MCF 10A (cell line): ENCODE measurements around the gene AGAP5. TPM values are rescaled to one million over a fixed set of nuclear protein-coding genes. Genes with fewer than 3 reads are reported as not detected.
A peak's percentile ranks its signal among the peaks of the same experiment; 100 is the strongest.
"Not testable (repeated sequence)": the region's sequence is repeated elsewhere in the genome, so short reads cannot be mapped to it uniquely, and the experiment has no call there.

Experiments used
- BruUV-seq: library from RNA; stranded (reverse); fragments of 400-500 nt; replicated peaks from 2 replicates; lab custom pipeline; 2021; lab: Mats Ljungman, UMichigan
- CTCF ChIA-PET: fragments of 300-600 bp; sonication (Branson Sonifier 250); formaldehyde crosslinking; extraction: SDS; loops from one replicate; lab custom pipeline; 2021; ENCODE audit warnings: antibody characterized with exemption, inconsistent platforms; lab: Yijun Ruan, JAX
- POLR2A ChIA-PET: fragments of 300-600, 350-650 bp; sonication (Branson Sonifier 250); formaldehyde crosslinking; extraction: SDS; loops from one replicate; lab custom pipeline; 2020; ENCODE audit warnings: antibody characterized with exemption, inconsistent platforms; lab: Yijun Ruan, JAX
- DNase-seq: peaks from one replicate; pipeline ENCODE4 v3.0.0-alpha.2; 2018; ENCODE audit not compliant: unreplicated experiment
- H3K27ac Mint-ChIP-seq: one replicate; pipeline ENCODE4 v1.8.0; 2022; ENCODE audit warnings: mild to moderate bottlenecking, low read depth, mixed read lengths; ENCODE audit not compliant: unreplicated experiment
- H3K27me3 Mint-ChIP-seq: one replicate; pipeline ENCODE4 v1.8.0; 2022; ENCODE audit warnings: mixed read lengths; ENCODE audit not compliant: insufficient read depth, unreplicated experiment
- H3K36me3 Mint-ChIP-seq: one replicate; pipeline ENCODE4 v1.8.0; 2022; ENCODE audit warnings: mild to moderate bottlenecking, moderate library complexity, mixed read lengths; ENCODE audit not compliant: insufficient read depth, unreplicated experiment
- H3K4me1 Mint-ChIP-seq: one replicate; pipeline ENCODE4 v1.8.0; 2022; ENCODE audit warnings: mixed read lengths; ENCODE audit not compliant: insufficient read depth, unreplicated experiment
- H3K4me3 Mint-ChIP-seq: one replicate; pipeline ENCODE4 v1.8.0; 2022; ENCODE audit warnings: mild to moderate bottlenecking, moderate library complexity, mixed read lengths; ENCODE audit not compliant: unreplicated experiment
- H3K9me3 Mint-ChIP-seq: one replicate; pipeline ENCODE4 v1.8.0; 2022; ENCODE audit warnings: mixed read lengths; ENCODE audit not compliant: unreplicated experiment
- intact Hi-C: fragments of 100-400 bp; cut with micrococcal nuclease; formaldehyde crosslinking; loops from 2 replicates; pipeline ENCODE4 v1.14.1; 2022
- total RNA-seq: library from RNA; stranded (reverse); gene quantifications from 2 replicates; pipeline ENCODE4 v1.2.3, GENCODE V29; 2022

The AGAP5 gene
- total RNA-seq, 1 experiment from 2014 or later, result 16.0 TPM

GRCh38 chr10:73674546-73674945 is 23.4 kb downstream of the AGAP5 start:
- H3K4me3 Mint-ChIP-seq, H3K4me1 Mint-ChIP-seq, H3K9me3 Mint-ChIP-seq, H3K36me3 Mint-ChIP-seq, intact Hi-C loops, H3K27ac Mint-ChIP-seq, BruUV-seq, H3K27me3 Mint-ChIP-seq, CTCF ChIA-PET, POLR2A ChIA-PET, DNase-seq: not testable (repeated sequence)

- POLR2A ChIA-PET, H3K27ac Mint-ChIP-seq, CTCF ChIA-PET: not testable (repeated sequence)
These were observed 29.5 kb downstream of the AGAP5 start for GRCh38 chr10:73668378-73668777.

GRCh38 chr10:73666153-73666809 is 31.6 kb downstream of the AGAP5 start:
- intact Hi-C loops, H3K27me3 Mint-ChIP-seq, H3K36me3 Mint-ChIP-seq, DNase-seq, POLR2A ChIA-PET, CTCF ChIA-PET, H3K4me3 Mint-ChIP-seq, H3K4me1 Mint-ChIP-seq, H3K9me3 Mint-ChIP-seq, BruUV-seq: not testable (repeated sequence)
- H3K27ac Mint-ChIP-seq, result peak overlapping the region; percentile 29

More at GRCh38 chr10:73668378-73668777, 29.5 kb downstream of the AGAP5 start:
- H3K27me3 Mint-ChIP-seq, H3K4me3 Mint-ChIP-seq, H3K9me3 Mint-ChIP-seq, intact Hi-C loops, BruUV-seq, H3K36me3 Mint-ChIP-seq, H3K4me1 Mint-ChIP-seq, DNase-seq: not testable (repeated sequence)

DNA sequence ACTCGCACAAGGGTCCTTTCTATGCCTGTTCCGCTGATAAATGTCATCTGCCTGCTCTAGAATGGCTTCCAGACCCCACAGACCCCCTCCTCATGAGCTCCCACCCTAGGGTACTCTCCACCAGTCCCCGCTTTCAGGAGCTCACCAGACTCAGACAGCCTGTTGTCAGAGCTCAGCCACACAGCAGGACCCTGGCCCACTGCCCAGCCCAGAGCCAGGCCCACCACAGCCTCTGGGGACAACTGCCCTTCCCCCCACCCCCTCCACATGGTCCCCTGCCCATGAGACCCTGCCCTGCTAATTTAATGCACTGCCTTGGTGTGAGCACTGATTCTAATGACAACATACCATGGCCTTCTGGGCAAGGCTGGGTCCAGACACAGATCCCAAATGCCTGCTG is 32.3 kb downstream of the AGAP5 start:
- DNase-seq, intact Hi-C loops, H3K27ac Mint-ChIP-seq, BruUV-seq, CTCF ChIA-PET, H3K9me3 Mint-ChIP-seq, H3K4me1 Mint-ChIP-seq, H3K4me3 Mint-ChIP-seq, POLR2A ChIA-PET, H3K36me3 Mint-ChIP-seq, H3K27me3 Mint-ChIP-seq: not testable (repeated sequence)

DNA sequence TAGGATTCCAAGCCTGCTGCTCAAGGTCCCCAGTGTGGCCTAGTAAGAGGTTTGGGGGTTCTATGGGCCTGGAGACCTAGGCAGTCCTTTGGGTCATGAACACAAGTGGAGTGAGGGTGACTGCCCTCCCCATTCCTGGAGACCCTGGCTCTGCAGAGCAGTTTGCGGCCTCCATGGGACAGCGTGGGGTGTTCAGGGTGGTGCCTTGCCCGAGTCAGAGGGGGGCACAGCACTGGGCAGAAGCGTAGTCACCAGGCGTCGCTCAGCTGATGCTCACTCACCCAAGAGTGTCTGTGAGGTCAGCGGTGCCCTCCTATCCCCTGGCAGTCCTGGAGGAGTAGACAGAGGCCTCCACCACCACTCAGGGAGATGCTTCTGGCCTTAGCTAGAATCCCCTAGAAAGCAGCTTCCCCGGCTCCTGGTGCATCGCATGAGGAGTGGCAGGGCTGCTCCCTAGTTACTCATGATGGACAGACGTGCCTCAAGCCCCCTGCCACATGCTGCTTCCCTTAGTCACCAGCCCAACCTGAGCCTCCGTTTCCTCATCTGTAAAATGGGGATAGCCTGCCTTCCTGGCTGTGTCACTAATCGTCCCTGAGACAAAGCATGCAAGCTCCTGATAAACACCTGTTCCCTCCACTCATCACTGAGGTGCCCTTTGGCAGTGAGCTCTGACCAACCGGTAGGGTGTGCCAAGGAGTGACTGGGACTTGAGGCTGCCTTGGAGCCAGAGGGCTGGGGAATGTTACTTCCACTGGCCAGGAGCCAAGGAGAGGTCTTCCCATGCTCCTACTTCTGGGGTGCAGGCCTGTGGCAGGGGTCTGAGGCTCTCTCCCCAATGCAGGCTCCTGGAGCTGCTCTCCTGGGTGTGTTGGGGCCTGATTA is 33.5 kb downstream of the AGAP5 start:
- H3K9me3 Mint-ChIP-seq, H3K4me3 Mint-ChIP-seq, CTCF ChIA-PET, intact Hi-C loops, H3K4me1 Mint-ChIP-seq, H3K36me3 Mint-ChIP-seq, H3K27ac Mint-ChIP-seq, H3K27me3 Mint-ChIP-seq, BruUV-seq: not testable (repeated sequence)
- DNase-seq, result peak; percentile 21
- POLR2A ChIA-PET, result interaction anchor here (0.6 kb wide), 1 partner anchor 551 kb away, joined by 3 read pairs; no protein-coding TSS in a partner anchor

DNA sequence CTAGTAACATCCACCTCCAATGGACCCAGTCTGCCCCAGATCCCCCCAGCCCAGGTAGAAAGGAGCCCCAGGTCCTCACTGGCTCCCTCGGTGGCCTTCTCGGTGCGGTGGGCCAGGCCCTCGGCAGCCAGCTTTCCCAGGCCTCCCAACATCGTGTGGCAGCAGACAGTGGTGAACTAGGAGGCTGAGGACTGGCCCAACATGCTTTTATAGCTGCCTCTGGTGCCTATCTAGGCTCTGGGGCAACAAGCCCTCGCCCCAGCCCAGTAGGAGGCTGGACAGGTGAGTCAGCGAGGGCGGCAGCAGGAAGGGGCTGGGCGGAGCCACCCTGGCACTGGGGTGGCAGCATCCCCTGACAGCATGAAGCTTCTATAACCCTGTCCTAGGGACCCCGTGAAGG is 34.3 kb downstream of the AGAP5 start:
- H3K9me3 Mint-ChIP-seq, H3K4me1 Mint-ChIP-seq, H3K36me3 Mint-ChIP-seq, intact Hi-C loops, DNase-seq, BruUV-seq, H3K27me3 Mint-ChIP-seq, H3K27ac Mint-ChIP-seq, H3K4me3 Mint-ChIP-seq, POLR2A ChIA-PET, CTCF ChIA-PET: not testable (repeated sequence)

GRCh38 chr10:73662705-73663104 is 35.2 kb downstream of the AGAP5 start:
- intact Hi-C loops, DNase-seq, H3K4me3 Mint-ChIP-seq, H3K27me3 Mint-ChIP-seq, CTCF ChIA-PET, H3K36me3 Mint-ChIP-seq, H3K27ac Mint-ChIP-seq, H3K4me1 Mint-ChIP-seq, H3K9me3 Mint-ChIP-seq, BruUV-seq: not testable (repeated sequence)
- POLR2A ChIA-PET, result interaction anchor here (1.1 kb wide), 1 partner anchor 34 kb away, joined by 3 read pairs; no protein-coding TSS in a partner anchor
